HepG2 (cell line): ENCODE measurements around the gene ACVR1C. TPM values are rescaled to one million over a fixed set of nuclear protein-coding genes. Genes with fewer than 3 reads are reported as not detected.

ENCODE experiments used
- ATAC-seq: fragments of 200-7000 bp; cut with Tn5 transposase; 3 replicates; pipeline ENCODE4 v1.9.1; 2020; ENCODE audit warnings: mild to moderate bottlenecking, moderate library complexity
- BruUV-seq: library from RNA; stranded (reverse); fragments of 400-500 nt; replicated peaks from 2 replicates; lab custom pipeline; 2021; lab: Mats Ljungman, UMichigan
- CTCF ChIA-PET: fragments of 300-600 bp; formaldehyde crosslinking; extraction: SDS; loops from one replicate; lab custom pipeline; 2021; ENCODE audit warnings: low total read pairs, inconsistent platforms, low intra/inter-chr PET ratio; lab: Yijun Ruan, JAX
- POLR2A ChIA-PET: fragments of 350-600 bp; sonication (Branson Sonifier 250); formaldehyde crosslinking; loops from one replicate; lab custom pipeline; 2020; ENCODE audit warnings: antibody characterized with exemption, inconsistent platforms; lab: Yijun Ruan, JAX
- DNase-seq: peaks from one replicate; pipeline ENCODE4 v3.0.0-alpha.2; 2015; ENCODE audit warnings: low spot score
- FAIRE-seq: peaks from 3 replicates; lab custom pipeline; 2011; peaks lifted over from hg19 to GRCh38; lab: Jason Lieb, UNC
- H2AFZ ChIP-seq: one replicate; pipeline ENCODE4 v1.6.1; 2011; ENCODE audit warnings: low read length, inconsistent platforms
- H3K27ac ChIP-seq: fragments of 300-600 bp; 3 replicates; pipeline ENCODE4 v1.8.0; 2011; ENCODE audit warnings: mixed run types, mild to moderate bottlenecking, mixed read lengths, low read length, inconsistent platforms; ENCODE audit not compliant: insufficient read depth; ENCODE audit errors: extremely low read length
- H3K27me3 ChIP-seq, 2 experiments: fragments of 200-600 bp in 1 of 2; 2 replicates in 1 of 2; 3 replicates in 1 of 2; pipeline versions ENCODE4 v1.6.0 to v1.8.0; 2011; ENCODE audit warnings: low read length in 2 of 2, mild to moderate bottlenecking in 2 of 2, moderate library complexity in 2 of 2, inconsistent platforms in 1 of 2; ENCODE audit not compliant: insufficient read depth in 2 of 2, control insufficient read depth in 1 of 2
- H3K36me3 ChIP-seq, 2 experiments: fragments of 200-600 bp in 1 of 2; replicated peaks in 1 of 2; 2 replicates in 1 of 2; 3 replicates in 1 of 2; pipeline versions ENCODE4 v1.5.1 to v1.8.0; 2011; ENCODE audit warnings: low read length in 2 of 2, inconsistent platforms in 1 of 2; ENCODE audit not compliant: insufficient read depth in 2 of 2, control insufficient read depth in 1 of 2
- H3K4me1 ChIP-seq: 2 replicates; pipeline ENCODE4 v1.5.1; 2012; ENCODE audit warnings: low read length, inconsistent platforms; ENCODE audit not compliant: insufficient read depth
- H3K4me2 ChIP-seq: 2 replicates; pipeline ENCODE4 v1.6.0; 2011; ENCODE audit warnings: low read depth, low read length, inconsistent platforms
- H3K4me3 ChIP-seq, 3 experiments: fragments of 200-600 bp in 1 of 3; sonication (generic), shearing (Covaris generic) in 1 of 3; replicated peaks in 1 of 3; 2 replicates each; pipeline ENCODE4 v1.5.1; 2011 to 2016; ENCODE audit warnings: low read length in 3 of 3, inconsistent platforms in 2 of 3, low read depth in 2 of 3, mild to moderate bottlenecking in 2 of 3, control low read depth in 1 of 3, mixed read lengths in 1 of 3; ENCODE audit not compliant: insufficient read depth in 1 of 3
- H3K79me2 ChIP-seq: one replicate; pipeline ENCODE4 v1.6.1; 2011; ENCODE audit warnings: low read length, inconsistent platforms; ENCODE audit not compliant: insufficient read depth
- H3K9ac ChIP-seq: 2 replicates; pipeline ENCODE4 v1.6.0; 2011; ENCODE audit warnings: mild to moderate bottlenecking, low read depth, low read length, inconsistent platforms; ENCODE audit not compliant: insufficient read depth
- H3K9me3 ChIP-seq: 2 replicates; pipeline ENCODE4 v1.5.1; 2012; ENCODE audit warnings: mild to moderate bottlenecking, low read length
- H4K20me1 ChIP-seq: 2 replicates; pipeline ENCODE4 v1.6.0; 2011; ENCODE audit warnings: inconsistent platforms, mild to moderate bottlenecking, low read length, moderate library complexity; ENCODE audit not compliant: insufficient read depth
- AHR ChIP-seq: IDR thresholded peaks from 2 replicates; pipeline ENCODE4 v1.6.1; 2018; ENCODE audit warnings: missing genetic modification reagents, missing compliant biosample characterization
- ATAD3A ChIP-seq: sonication (generic); formaldehyde crosslinking; IDR thresholded peaks from 2 replicates; pipeline ENCODE4 v1.4.0; 2020; ENCODE audit warnings: missing genetic modification reagents
- HOXA7 ChIP-seq: sonication (generic); formaldehyde crosslinking; IDR thresholded peaks from 2 replicates; pipeline ENCODE4 v1.8.1; 2022; ENCODE audit warnings: mild to moderate bottlenecking, missing genetic modification reagents, moderate library complexity
- KDM5B ChIP-seq: sonication (generic); formaldehyde crosslinking; IDR thresholded peaks from 2 replicates; pipeline ENCODE4 v1.4.0; 2020; ENCODE audit warnings: missing genetic modification reagents, mild to moderate bottlenecking, borderline replicate concordance
- MAFF ChIP-seq: IDR thresholded peaks from 2 replicates; pipeline ENCODE4 v1.6.1; 2011; ENCODE audit warnings: low read depth, low read length, improper control_type of control experiment
- TCF12 ChIP-seq, 2 experiments: fragments of 450-650 bp in 1 of 2; sonication (generic) in 1 of 2; formaldehyde crosslinking in 1 of 2; IDR thresholded peaks; 2 replicates each; pipeline versions ENCODE4 v1.6.1 to v1.8.0; 2017 to 2022; ENCODE audit warnings: antibody characterized with exemption in 1 of 2, mild to moderate bottlenecking in 1 of 2, missing genetic modification reagents in 1 of 2, moderate library complexity in 1 of 2
- ZBTB7B ChIP-seq: sonication (generic); formaldehyde crosslinking; IDR thresholded peaks from 2 replicates; pipeline ENCODE4 v1.4.0; 2020; ENCODE audit warnings: missing genetic modification reagents
- ZNF337 ChIP-seq: sonication (generic); formaldehyde crosslinking; IDR thresholded peaks from 2 replicates; pipeline ENCODE4 v1.5.1; 2020; ENCODE audit warnings: missing genetic modification reagents, low read depth, mild to moderate bottlenecking, borderline replicate concordance
- ZSCAN25 ChIP-seq: sonication (generic); formaldehyde crosslinking; IDR thresholded peaks from 2 replicates; pipeline ENCODE4 v1.8.0; 2022; ENCODE audit warnings: mild to moderate bottlenecking, missing genetic modification reagents
- WGBS: methylation state at CpG from one replicate; pipeline ENCODE4 v1.1.6; 2017; ENCODE audit warnings: low lambda C conversion rate; 5-methylcytosine and 5-hydroxymethylcytosine counted together
- in situ Hi-C: cut with HindIII; loops from 2 replicates; pipeline ENCODE4 v1.10.0; 2017; ENCODE audit warnings: low pct_unique_long_range_greater_than_20kb; ENCODE audit not compliant: extremely low pct_ligation_motif_present
- intact Hi-C: fragments of 100-400 bp; cut with micrococcal nuclease; formaldehyde crosslinking; loops from one replicate; pipeline ENCODE4 v1.10.0; 2022; ENCODE audit not compliant: unreplicated experiment
- polyA plus RNA-seq, 8 experiments: library from polyadenylated mRNA; depleted of rRNA in 3 of 8; stranded (reverse) in 7 of 8; unstranded in 1 of 8; fragments of >200 nt; fragmentation: Illumina TruSeq in 4 of 8; extraction: Trizol in 4 of 8; gene quantifications; 2 replicates each; pipeline versions ENCODE4 v1.2.1 to v1.2.3, GENCODE V29; 2011 to 2016; ENCODE audit warnings: low read depth in 4 of 8, missing spikeins in 1 of 8, mixed read lengths in 1 of 8; ENCODE audit not compliant: insufficient read depth in 1 of 8
- total RNA-seq, 5 experiments: library from RNA; depleted of rRNA; stranded (reverse); fragments of >200 nt; fragmentation: Illumina TruSeq; extraction: Trizol; gene quantifications; 2 replicates each; pipeline ENCODE4 v1.2.3, GENCODE V29; 2016; ENCODE audit warnings: low read depth in 1 of 5
- TF ChIP-seq, protein P1 (sequence below): sonication (generic); formaldehyde crosslinking; IDR thresholded peaks from 2 replicates; pipeline ENCODE4 v1.5.1; 2020; ENCODE audit warnings: missing genetic modification reagents, mild to moderate bottlenecking, borderline replicate concordance
- TF ChIP-seq, protein P2 (sequence below): sonication (generic); formaldehyde crosslinking; IDR thresholded peaks from 2 replicates; pipeline ENCODE4 v1.5.1; 2020; ENCODE audit warnings: mild to moderate bottlenecking, missing genetic modification reagents, borderline replicate concordance
- TF ChIP-seq, protein P3 (sequence below): sonication (generic); formaldehyde crosslinking; IDR thresholded peaks from 2 replicates; pipeline ENCODE4 v1.4.0; 2020; ENCODE audit warnings: missing genetic modification reagents, borderline replicate concordance

Gene ACVR1C
- total and polyA plus RNA-seq, 2 of the 13 experiments (the other 11 are each of a cell fraction or from before 2014, with no cell fraction given) = 0.05 to 1.0 TPM

GRCh38 chr2:157611110-157611509 lies 17.6 kb downstream of the ACVR1C start:
- no peak overlapping the region for H3K27ac ChIP-seq
- 59% methylated on average over 4 of the region's 4 CpGs for WGBS
- TF ChIP-seq, protein P1, sequence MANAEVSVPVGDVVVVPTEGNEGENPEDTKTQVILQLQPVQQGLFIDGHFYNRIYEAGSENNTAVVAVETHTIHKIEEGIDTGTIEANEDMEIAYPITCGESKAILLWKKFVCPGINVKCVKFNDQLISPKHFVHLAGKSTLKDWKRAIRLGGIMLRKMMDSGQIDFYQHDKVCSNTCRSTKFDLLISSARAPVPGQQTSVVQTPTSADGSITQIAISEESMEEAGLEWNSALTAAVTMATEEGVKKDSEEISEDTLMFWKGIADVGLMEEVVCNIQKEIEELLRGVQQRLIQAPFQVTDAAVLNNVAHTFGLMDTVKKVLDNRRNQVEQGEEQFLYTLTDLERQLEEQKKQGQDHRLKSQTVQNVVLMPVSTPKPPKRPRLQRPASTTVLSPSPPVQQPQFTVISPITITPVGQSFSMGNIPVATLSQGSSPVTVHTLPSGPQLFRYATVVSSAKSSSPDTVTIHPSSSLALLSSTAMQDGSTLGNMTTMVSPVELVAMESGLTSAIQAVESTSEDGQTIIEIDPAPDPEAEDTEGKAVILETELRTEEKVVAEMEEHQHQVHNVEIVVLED (CRISPR knock-in tag) = no peak
- no peak for TF ChIP-seq TCF12 (IDR thresholded peaks at IDR 0.05)
- no peak for TF ChIP-seq TCF12 (CRISPR knock-in tag; IDR thresholded peaks at IDR 0.05)
- TF ChIP-seq, all 625 proteins: peak for 0
- Histone ChIP-seq H3K36me3 (no peaks in the 10 kb centered on the region), H3K9ac (no peak overlapping the region), H3K9me3 (no peaks in the 10 kb centered on the region), H3K4me1 (no peaks in the 10 kb centered on the region), H3K4me2 (no peak overlapping the region), H4K20me1 (no peaks in the 10 kb centered on the region), H3K4me3 (no peak overlapping the region), H3K27me3 (no peaks in the 10 kb centered on the region), H2AFZ (no peak overlapping the region), H3K79me2 (no peaks in the 10 kb centered on the region)
- DNase-seq (no peak), FAIRE-seq (no peak), ATAC-seq (no peak)
- CTCF ChIA-PET = no interaction called here
- POLR2A ChIA-PET = no interaction called here
- intact Hi-C loops = no loop called here
- in situ Hi-C loops = no loop called here
- no TSS peak for BruUV-seq

DNA sequence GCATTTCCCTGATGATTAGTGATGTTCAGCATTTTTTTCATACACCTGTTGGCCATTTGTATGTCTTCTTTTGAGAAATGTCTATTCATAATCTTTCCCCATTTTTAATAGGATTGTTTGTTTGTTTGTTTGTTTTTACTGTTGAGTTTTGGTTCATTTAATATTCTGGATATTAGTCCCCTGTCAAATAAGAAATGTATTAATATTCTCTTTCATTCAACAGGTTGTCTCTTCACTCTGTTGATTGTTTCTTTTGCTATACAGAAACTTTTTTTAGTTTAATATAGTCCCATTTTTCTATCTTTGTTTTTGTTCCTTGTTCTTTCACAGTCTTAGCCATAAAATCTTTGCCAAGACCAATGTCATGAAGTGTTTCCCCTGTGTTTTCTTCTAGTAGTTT lies 22.1 kb downstream of the ACVR1C start:
- Histone ChIP-seq H4K20me1 (no peaks in the 10 kb centered on the region), H3K4me3 (no peak overlapping the region), H3K27ac (no peak overlapping the region), H2AFZ (no peak overlapping the region), H3K4me2 (no peak overlapping the region), H3K27me3 (no peaks in the 10 kb centered on the region), H3K36me3 (no peaks in the 10 kb centered on the region), H3K79me2 (no peaks in the 10 kb centered on the region), H3K9ac (no peak overlapping the region), H3K9me3 (no peaks in the 10 kb centered on the region), H3K4me1 (no peaks in the 10 kb centered on the region)
- ATAC-seq (no peak), DNase-seq (no peak), FAIRE-seq (no peak)
- no TSS peak for BruUV-seq
- intact Hi-C loops = no loop called here
- ChIA-PET CTCF (no interaction called here), POLR2A (no interaction called here)
- in situ Hi-C loops = no loop called here
- TF ChIP-seq ZNF337 (CRISPR knock-in tag) (no peak), HOXA7 (CRISPR knock-in tag) (no peak), KDM5B (CRISPR knock-in tag) (no peak), ZSCAN25 (CRISPR knock-in tag) (no peak), ATAD3A (no peak), MAFF (no peak), AHR (CRISPR knock-in tag) (no peak), ZBTB7B (no peak)
- TF ChIP-seq, protein P2, sequence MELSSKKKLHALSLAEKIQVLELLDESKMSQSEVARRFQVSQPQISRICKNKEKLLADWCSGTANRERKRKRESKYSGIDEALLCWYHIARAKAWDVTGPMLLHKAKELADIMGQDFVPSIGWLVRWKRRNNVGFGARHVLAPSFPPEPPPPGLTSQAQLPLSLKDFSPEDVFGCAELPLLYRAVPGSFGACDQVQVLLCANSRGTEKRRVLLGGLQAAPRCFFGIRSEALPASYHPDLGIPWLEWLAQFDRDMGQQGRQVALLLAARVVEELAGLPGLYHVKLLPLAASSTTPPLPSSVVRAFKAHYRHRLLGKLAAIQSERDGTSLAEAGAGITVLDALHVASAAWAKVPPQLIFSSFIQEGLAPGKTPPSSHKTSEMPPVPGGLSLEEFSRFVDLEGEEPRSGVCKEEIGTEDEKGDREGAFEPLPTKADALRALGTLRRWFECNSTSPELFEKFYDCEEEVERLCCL = no peak
- TF ChIP-seq, protein P3, sequence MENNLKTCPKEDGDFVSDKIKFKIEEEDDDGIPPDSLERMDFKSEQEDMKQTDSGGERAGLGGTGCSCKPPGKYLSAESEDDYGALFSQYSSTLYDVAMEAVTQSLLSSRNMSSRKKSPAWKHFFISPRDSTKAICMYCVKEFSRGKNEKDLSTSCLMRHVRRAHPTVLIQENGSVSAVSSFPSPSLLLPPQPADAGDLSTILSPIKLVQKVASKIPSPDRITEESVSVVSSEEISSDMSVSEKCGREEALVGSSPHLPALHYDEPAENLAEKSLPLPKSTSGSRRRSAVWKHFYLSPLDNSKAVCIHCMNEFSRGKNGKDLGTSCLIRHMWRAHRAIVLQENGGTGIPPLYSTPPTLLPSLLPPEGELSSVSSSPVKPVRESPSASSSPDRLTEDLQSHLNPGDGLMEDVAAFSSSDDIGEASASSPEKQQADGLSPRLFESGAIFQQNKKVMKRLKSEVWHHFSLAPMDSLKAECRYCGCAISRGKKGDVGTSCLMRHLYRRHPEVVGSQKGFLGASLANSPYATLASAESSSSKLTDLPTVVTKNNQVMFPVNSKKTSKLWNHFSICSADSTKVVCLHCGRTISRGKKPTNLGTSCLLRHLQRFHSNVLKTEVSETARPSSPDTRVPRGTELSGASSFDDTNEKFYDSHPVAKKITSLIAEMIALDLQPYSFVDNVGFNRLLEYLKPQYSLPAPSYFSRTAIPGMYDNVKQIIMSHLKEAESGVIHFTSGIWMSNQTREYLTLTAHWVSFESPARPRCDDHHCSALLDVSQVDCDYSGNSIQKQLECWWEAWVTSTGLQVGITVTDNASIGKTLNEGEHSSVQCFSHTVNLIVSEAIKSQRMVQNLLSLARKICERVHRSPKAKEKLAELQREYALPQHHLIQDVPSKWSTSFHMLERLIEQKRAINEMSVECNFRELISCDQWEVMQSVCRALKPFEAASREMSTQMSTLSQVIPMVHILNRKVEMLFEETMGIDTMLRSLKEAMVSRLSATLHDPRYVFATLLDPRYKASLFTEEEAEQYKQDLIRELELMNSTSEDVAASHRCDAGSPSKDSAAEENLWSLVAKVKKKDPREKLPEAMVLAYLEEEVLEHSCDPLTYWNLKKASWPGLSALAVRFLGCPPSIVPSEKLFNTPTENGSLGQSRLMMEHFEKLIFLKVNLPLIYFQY (CRISPR knock-in tag) = no peak
